Sigmoid colon (tissue), 7 donors: ENCODE measurements around the gene NCOR2. TPM values are rescaled to one million over a fixed set of nuclear protein-coding genes. Genes with fewer than 3 reads are reported as not detected.

Source experiments
- DNase-seq: peaks from one replicate; pipeline ENCODE4 v3.0.0-alpha.2; 2019
- H3K27ac ChIP-seq, 4 donors: fragments of 200-600 bp; sonication (generic); one replicate each; pipeline ENCODE4 v1.5.1; 2016 to 2019; ENCODE audit warnings: mild to moderate bottlenecking in 1 of 4
- H3K27me3 ChIP-seq, 3 donors: fragments of 200-600 bp; sonication (generic); one replicate each; pipeline ENCODE4 v1.5.1; 2019; ENCODE audit warnings: mild to moderate bottlenecking in 1 of 3
- H3K36me3 ChIP-seq, 4 donors: fragments of 200-600 bp; sonication (generic); one replicate each; pipeline ENCODE4 v1.5.1; 2016 to 2019
- H3K4me1 ChIP-seq, 4 donors: fragments of 200-600 bp; sonication (generic); one replicate each; pipeline ENCODE4 v1.5.1; 2017 to 2019
- H3K4me3 ChIP-seq, 4 donors: fragments of 200-600 bp; sonication (generic); one replicate each; pipeline ENCODE4 v1.5.1; 2017 to 2019; ENCODE audit warnings: mild to moderate bottlenecking in 2 of 4, moderate library complexity in 1 of 4
- H3K9me3 ChIP-seq, 4 donors: fragments of 200-600 bp in 3 of 4; sonication (generic) in 3 of 4; one replicate each; pipeline versions ENCODE4 v1.5.1 to v1.6.1; 2013 to 2019
- CTCF ChIP-seq, 4 experiments: fragments of 450-650 bp in 3 of 4; fragments of 200-600 bp in 1 of 4; IDR thresholded peaks; one replicate each; pipeline ENCODE4 v1.5.1; 2016 to 2019; ENCODE audit warnings: antibody characterized with exemption in 4 of 4, mild to moderate bottlenecking in 3 of 4, moderate library complexity in 2 of 4
- EP300 ChIP-seq, 4 donors: sonication (generic); formaldehyde crosslinking; IDR thresholded peaks; one replicate each; pipeline ENCODE4 v1.6.1; 2017; ENCODE audit warnings: antibody characterized with exemption in 4 of 4
- POLR2A ChIP-seq, 2 donors: fragments of 450-650 bp; IDR thresholded peaks; one replicate each; pipeline ENCODE4 v1.6.1; 2016; ENCODE audit warnings: antibody characterized with exemption in 2 of 2, mild to moderate bottlenecking in 2 of 2, moderate library complexity in 2 of 2
- POLR2AphosphoS5 ChIP-seq, 4 donors: sonication (generic); formaldehyde crosslinking; IDR thresholded peaks; one replicate each; pipeline ENCODE4 v1.6.1; 2017; ENCODE audit warnings: antibody characterized with exemption in 4 of 4
- WGBS, 2 donors: extraction: QIAGEN DNeasy Blood & Tissue Kit; methylation state at CpG; one replicate each; pipeline ENCODE4 v1.1.7; 2013; 5-methylcytosine and 5-hydroxymethylcytosine counted together
- intact Hi-C: fragments of 100-400 bp; cut with DNase I; formaldehyde crosslinking; loops from one replicate; pipeline ENCODE4 v1.15.1; 2023
- polyA plus RNA-seq, 3 donors: library from polyadenylated mRNA; stranded (reverse); fragments of 200-250 nt; gene quantifications; one replicate each; pipeline ENCODE4 v1.2.3, GENCODE V29; 2013
- total RNA-seq, 4 donors: library from RNA; depleted of rRNA; stranded (reverse); fragments of >200 nt; gene quantifications; one replicate each; pipeline ENCODE4 v1.1.0, GENCODE V29; 2016
- donor health status: healthy with polysubstance abuse.
- donor health status: Bipolar disorder and iron deficiency.
- donor health status: healthy.

Gene NCOR2
- total and polyA plus RNA-seq, 7 donors, result 18.6 to 134 (median 47.9) TPM

- Histone ChIP-seq H3K27me3 (no peaks in the 10 kb centered on the region), H3K9me3 (no peaks in the 10 kb centered on the region), H3K36me3 (no peaks in the 10 kb centered on the region), H3K27ac (peak overlapping the region; percentile 68 to 87 (median 82)), H3K4me1 (peaks cover 0 to 86% (median 80%) of the 10 kb centered on the region in 4 donors), H3K4me3 (no peak overlapping the region)
- WGBS, 2 donors, result 46 to 73% methylated on average over 25 of the region's 25 CpGs
- TF ChIP-seq EP300 (IDR thresholded peaks at IDR 0.05) (no peak), CTCF (IDR thresholded peaks at IDR 0.05) (no peak), POLR2AphosphoS5 (IDR thresholded peaks at IDR 0.05) (no peak), POLR2A (IDR thresholded peaks at IDR 0.05) (no peak)
- intact Hi-C loops, result loop anchor here (2.0 kb wide), 1 partner anchor 33 kb away; no protein-coding TSS in a partner anchor
- peak; percentile 85 for DNase-seq
Measured at GRCh38 chr12:124551268-124552144, 15.9 kb downstream of the NCOR2 start.

- Histone ChIP-seq H3K36me3 (no peaks in the 10 kb centered on the region), H3K27me3 (no peaks in the 10 kb centered on the region), H3K9me3 (no peaks in the 10 kb centered on the region), H3K4me1 (peaks cover 0 to 84% (median 78%) of the 10 kb centered on the region in 4 donors), H3K27ac (peak overlapping the region; percentile 68 to 87 (median 82)), H3K4me3 (no peak overlapping the region)
- TF ChIP-seq CTCF (IDR thresholded peaks at IDR 0.05), result no peak
- peak in 1 of 4 donors; percentile 26 for TF ChIP-seq EP300 (IDR thresholded peaks at IDR 0.05)
- TF ChIP-seq POLR2AphosphoS5 (IDR thresholded peaks at IDR 0.05), result peak in 2 of 4 donors; percentile 13 to 47
- no peak for TF ChIP-seq POLR2A (IDR thresholded peaks at IDR 0.05)
- intact Hi-C loops, result loop anchor here (2.0 kb wide), 1 partner anchor 32 kb away; no protein-coding TSS in a partner anchor
- 59 to 78% methylated on average over 11 of the region's 11 CpGs for WGBS, 2 donors
- DNase-seq, result peak; percentile 73
Measured at GRCh38 chr12:124550123-124551089, 17.0 kb downstream of the NCOR2 start.

GRCh38 chr12:124549629-124550028 lies 17.8 kb downstream of the NCOR2 start:
- 87% methylated on average over 17 of the region's 17 CpGs for WGBS, 2 donors
- no peak for DNase-seq
- Histone ChIP-seq H3K36me3 (no peaks in the 10 kb centered on the region), H3K4me1 (peaks cover 0 to 84% (median 78%) of the 10 kb centered on the region in 4 donors), H3K9me3 (no peaks in the 10 kb centered on the region), H3K27ac (peak overlapping the region; percentile 68 to 87 (median 82)), H3K4me3 (no peak overlapping the region), H3K27me3 (no peaks in the 10 kb centered on the region)
- intact Hi-C loops, result loop anchor here (2.0 kb wide), 1 partner anchor 31 kb away; no protein-coding TSS in a partner anchor
- TF ChIP-seq POLR2AphosphoS5 (IDR thresholded peaks at IDR 0.05) (no peak), CTCF (IDR thresholded peaks at IDR 0.05) (no peak), EP300 (IDR thresholded peaks at IDR 0.05) (no peak), POLR2A (IDR thresholded peaks at IDR 0.05) (no peak)

GRCh38 chr12:124548854-124549378 lies 18.5 kb downstream of the NCOR2 start:
- TF ChIP-seq EP300 (IDR thresholded peaks at IDR 0.05) (peak in 1 of 4 donors; percentile 87), POLR2A (IDR thresholded peaks at IDR 0.05) (no peak), CTCF (IDR thresholded peaks at IDR 0.05) (no peak), POLR2AphosphoS5 (IDR thresholded peaks at IDR 0.05) (peak in 2 of 4 donors; percentile 39 to 85)
- WGBS, 2 donors, result 59 to 73% methylated on average over 24 of the region's 24 CpGs
- Histone ChIP-seq H3K4me3 (peak overlapping the region in 1 of 4 donors; percentile 3), H3K27ac (peak overlapping the region; percentile 54 to 87 (median 82)), H3K4me1 (peaks cover 0 to 84% (median 78%) of the 10 kb centered on the region in 4 donors), H3K27me3 (no peaks in the 10 kb centered on the region), H3K36me3 (no peaks in the 10 kb centered on the region), H3K9me3 (no peaks in the 10 kb centered on the region)
- intact Hi-C loops, result no loop called here
- peak; percentile 88 for DNase-seq
